ENCODE measurements around the gene AURKB. TPM values are rescaled to one million over a fixed set of nuclear protein-coding genes. Genes with fewer than 3 reads are reported as not detected.

AURKB gene
- total and polyA plus RNA-seq, 2 of the 13 experiments (the other 11 are each of a cell fraction or from before 2014, with no cell fraction given), result 29.5 to 75.3 TPM

GRCh38 chr17:8156246-8156992 lies 54.0 kb downstream of the AURKB start (continued):
- TF ChIP-seq ZNF263 (CRISPR knock-in tag; IDR thresholded peaks at IDR 0.05) (peak; percentile 73), POLR2AphosphoS2 (IDR thresholded peaks at IDR 0.05; ENCODE audit: low read depth, low read length) (peak; percentile 43; the same call in 1 of the 2 replicates), FOXK1 (CRISPR knock-in tag; IDR thresholded peaks at IDR 0.05; ENCODE audit: borderline replicate concordance, low read depth) (peak; percentile 66), ZNF281 (CRISPR knock-in tag; IDR thresholded peaks at IDR 0.05; ENCODE audit: borderline replicate concordance) (no peak), AGO1 (IDR thresholded peaks at IDR 0.05; ENCODE audit: low read depth, low read length, poor library complexity, severe bottlenecking) (peak; percentile 32), SAP130 (CRISPR knock-in tag; IDR thresholded peaks at IDR 0.05; ENCODE audit: low read depth) (peak; percentile 89), PBX2 (CRISPR knock-in tag; IDR thresholded peaks at IDR 0.05) (peak; percentile 79), PHF21A (CRISPR knock-in tag; IDR thresholded peaks at IDR 0.05) (peak; percentile 78; the same call in 1 of the 2 replicates), TBX2 (CRISPR knock-in tag; IDR thresholded peaks at IDR 0.05; ENCODE audit: borderline replicate concordance) (peak; percentile 87; the same call in 1 of the 2 replicates), ZBTB37 (CRISPR knock-in tag; IDR thresholded peaks at IDR 0.05) (no peak), REL (CRISPR knock-in tag; conservative IDR thresholded peaks at IDR 0.05) (no peak), SKI (IDR thresholded peaks at IDR 0.05; ENCODE audit: partially characterized antibody) (no peak), IKZF5 (CRISPR knock-in tag; IDR thresholded peaks at IDR 0.05) (no peak; the same call in 1 of the 2 replicates), NR2F6 (IDR thresholded peaks at IDR 0.05) (0 out of 2 replicates have a peak, but pooled peaks have one; percentile 6), NR2F6 (CRISPR knock-in tag; IDR thresholded peaks at IDR 0.05) (0 out of 2 replicates have a peak, but pooled peaks have one; percentile 11), ZNF784 (CRISPR knock-in tag; IDR thresholded peaks at IDR 0.05; ENCODE audit: borderline replicate concordance) (no peak), LBX2 (CRISPR knock-in tag; IDR thresholded peaks at IDR 0.05; ENCODE audit: borderline replicate concordance) (no peak), MED13 (CRISPR knock-in tag; IDR thresholded peaks at IDR 0.05) (0 out of 2 replicates have a peak, but pooled peaks have one; percentile 26), ZNF800 (CRISPR knock-in tag; IDR thresholded peaks at IDR 0.05) (peak; percentile 46; the same call in 1 of the 2 replicates)

All from HepG2 (cell line).